NCI-H146 (cell line): ENCODE results near the gene PARN.
"Not testable (repeated sequence)": the region's sequence is repeated elsewhere in the genome, so short reads cannot be mapped to it uniquely, and the experiment has no call there.

Experiments
- DNase-seq: peaks from one replicate; lab custom pipeline; 2025; lab: John Stamatoyannopoulos, UW

The PARN gene

GRCh38 chr16:14632693-14633569, 2.9 kb upstream of the PARN start, which contains the start of gene BFAR:
BFAR (plus strand) TSS chr16:14632951; CDS start chr16:14644347, 11,396 bp downstream.
- DNase-seq: peak; percentile 99

GRCh38 chr16:14630620-14631330, 715 bp upstream of the PARN start:
- not testable (repeated sequence) for DNase-seq

DNA sequence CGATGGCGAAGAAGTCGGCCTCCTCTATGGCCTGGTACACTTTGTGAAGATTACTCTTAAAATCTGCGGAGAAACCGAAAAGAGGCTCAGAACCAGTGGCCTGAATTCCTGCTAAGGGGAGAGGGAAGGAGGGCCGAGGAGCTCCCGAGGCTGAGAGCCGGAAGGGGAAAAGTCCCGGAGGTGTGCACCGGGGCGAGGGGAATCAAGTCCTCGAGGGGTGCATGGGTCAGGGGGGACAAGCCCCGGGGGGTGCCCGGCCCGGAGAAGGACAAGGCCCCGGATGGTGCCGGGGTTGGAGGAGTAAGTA, 495 bp downstream of the PARN start:
- no peak for DNase-seq

GRCh38 chr16:14628806-14629611, 1.1 kb downstream of the PARN start:
- peak; percentile 44 for DNase-seq

DNA sequence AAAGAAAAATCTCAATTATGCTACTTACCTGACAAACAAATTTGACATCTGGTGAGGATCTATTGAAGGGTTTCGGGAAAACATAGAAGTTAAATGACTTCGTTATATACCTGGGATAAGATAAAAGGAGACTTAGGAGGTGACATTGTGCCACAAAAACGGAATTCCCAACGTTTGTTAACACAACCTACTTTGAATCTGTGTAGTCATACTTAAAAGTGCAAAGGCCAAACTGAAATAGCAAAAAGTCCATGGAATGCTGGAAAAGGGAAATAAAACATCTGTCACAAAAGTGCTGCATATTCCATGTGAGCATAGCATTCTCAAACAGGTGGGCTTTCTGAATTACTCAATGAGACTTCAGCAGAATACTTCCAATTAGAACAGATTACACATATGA, 3.0 kb downstream of the PARN start:
- no peak for DNase-seq

GRCh38 chr16:14618566-14618965, 11.5 kb downstream of the PARN start:
- no peak for DNase-seq

DNA sequence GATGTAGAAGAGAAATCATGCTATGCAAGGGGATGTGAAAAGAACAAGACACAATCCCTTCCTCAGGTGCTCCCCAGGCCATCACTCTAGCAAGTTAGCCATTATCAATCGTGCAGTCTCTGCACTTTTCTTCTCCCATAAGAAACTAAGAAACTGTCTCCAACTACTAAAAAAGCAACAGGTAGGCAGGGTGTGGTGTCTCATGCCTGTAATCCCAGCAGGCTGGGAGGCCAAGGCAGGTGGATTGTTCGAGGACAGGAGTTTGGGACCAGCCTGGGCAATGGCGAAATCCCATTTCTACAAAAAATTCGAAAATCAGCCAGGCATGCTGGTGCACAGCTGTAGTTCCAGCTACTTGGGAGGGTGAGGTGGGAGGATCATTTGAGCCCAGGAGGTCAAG, 13.8 kb downstream of the PARN start:
- no peak for DNase-seq

GRCh38 chr16:14613991-14614390, 16.1 kb downstream of the PARN start:
- DNase-seq: no peak

- DNase-seq: no peak
Observed at GRCh38 chr16:14611660-14612059, 18.4 kb downstream of the PARN start.

DNA sequence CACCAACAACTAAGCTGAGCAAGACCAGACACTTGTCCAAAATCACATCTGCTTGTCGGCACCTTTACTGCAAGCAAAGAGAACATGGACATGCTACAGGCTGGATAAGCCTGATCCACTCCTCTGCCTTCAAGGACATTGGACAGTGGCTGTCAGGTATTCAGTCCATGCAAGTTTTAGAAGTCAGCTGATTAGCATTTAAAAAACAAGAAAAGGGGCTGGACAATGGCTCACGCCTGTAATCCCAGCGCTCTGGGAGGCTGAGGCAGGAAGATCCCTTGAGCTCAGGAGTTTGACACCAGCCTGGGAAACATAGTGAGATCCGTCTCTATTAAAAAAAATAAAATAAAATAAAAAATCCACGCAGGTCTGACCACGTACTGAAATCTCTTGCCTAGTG, 20.3 kb downstream of the PARN start:
- no peak for DNase-seq

DNA sequence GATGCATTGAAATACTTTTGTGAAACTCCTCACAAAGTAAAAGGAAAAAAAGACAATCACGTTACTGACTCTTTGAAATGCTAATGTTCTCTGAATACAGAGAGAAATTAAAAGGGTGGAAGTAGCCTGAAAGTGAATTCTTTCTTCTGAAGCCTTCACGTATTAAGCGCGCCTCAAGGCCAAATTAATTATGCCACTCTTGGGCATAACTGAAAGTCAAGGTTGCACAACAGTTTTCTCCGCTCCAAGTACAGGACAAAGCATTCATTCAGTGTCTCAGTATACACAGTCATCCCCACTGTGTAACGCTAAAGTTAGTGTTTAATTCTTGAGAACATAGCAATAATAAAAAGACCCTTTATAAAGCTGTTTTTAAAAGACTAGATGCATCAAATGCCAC, 21.5 kb downstream of the PARN start:
- no peak for DNase-seq

DNA sequence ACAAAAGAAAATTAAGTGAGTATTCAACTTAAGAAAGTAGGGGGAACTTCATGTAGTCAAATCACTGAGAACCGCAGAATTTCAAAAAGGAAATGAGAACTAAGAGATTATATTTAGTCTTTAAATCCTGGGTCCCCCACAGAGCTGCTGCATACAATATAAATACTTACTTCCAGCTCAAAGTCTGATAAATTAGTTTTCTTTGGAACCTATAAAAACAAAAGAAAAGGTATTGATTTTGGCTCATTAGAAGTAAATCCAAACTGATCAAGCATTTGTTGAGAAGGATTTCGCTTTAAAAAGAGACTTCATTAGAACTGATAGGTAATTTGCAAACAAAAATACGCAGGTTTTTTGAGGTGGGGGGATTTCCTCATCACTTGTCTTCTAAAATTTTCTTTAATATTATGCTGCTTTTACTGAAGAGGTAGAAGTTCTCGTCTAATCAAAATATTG, 21.9 kb downstream of the PARN start:
- DNase-seq: no peak

- no peak for DNase-seq
Observed at GRCh38 chr16:14606102-14606501, 24.0 kb downstream of the PARN start.

GRCh38 chr16:14602443-14602963, 27.6 kb downstream of the PARN start:
- no peak for DNase-seq

DNA sequence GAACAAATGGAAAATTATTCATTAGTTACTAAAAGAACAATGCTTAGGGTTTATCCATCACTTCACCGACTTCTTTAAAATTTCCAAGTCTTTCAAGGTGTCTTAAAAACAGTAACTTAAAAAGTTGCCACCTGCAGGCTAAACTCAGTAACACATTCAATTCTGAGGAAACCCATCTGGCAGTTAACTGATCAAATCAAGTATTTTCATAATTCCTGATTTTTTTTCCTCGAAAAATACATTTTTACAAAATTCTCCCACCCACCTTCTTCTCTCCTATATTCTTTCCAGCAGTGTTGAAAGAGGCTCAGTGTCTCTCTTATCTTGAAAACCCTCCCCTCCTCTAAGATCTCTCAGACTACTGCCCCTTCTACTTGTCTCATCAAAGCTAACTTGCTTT, 29.9 kb downstream of the PARN start:
- peak; percentile 30 for DNase-seq

DNA sequence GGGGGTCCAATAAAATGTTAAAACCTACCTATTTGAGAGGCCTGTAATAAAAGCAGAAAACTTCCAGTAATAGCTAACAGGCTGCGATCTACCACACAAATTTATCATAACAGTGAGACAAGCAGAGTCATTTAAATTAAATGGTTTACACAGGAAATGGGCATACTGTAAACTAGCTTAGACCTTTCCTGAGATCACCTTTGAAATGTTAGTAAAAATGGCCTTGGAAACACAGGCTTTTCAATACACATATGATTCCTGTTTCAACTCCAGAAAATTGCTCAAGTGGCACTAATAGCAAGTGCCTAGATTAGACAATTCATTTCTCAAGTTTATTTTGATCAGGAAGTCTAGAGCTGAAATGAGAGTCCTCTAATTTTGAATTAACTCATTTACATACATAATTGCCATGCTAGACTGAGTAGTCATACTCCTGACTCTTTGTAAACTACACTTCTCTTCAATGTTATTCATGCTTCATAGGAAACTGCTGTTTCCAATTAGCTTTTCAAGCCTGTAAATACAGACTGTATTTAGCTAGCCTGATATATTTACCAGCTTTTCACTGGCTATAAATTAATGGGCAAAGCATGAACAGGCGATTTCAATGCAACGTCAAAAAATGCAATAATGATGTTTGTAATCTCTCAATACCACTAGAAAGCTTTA, 43.3 kb downstream of the PARN start:
- DNase-seq: no peak

DNA sequence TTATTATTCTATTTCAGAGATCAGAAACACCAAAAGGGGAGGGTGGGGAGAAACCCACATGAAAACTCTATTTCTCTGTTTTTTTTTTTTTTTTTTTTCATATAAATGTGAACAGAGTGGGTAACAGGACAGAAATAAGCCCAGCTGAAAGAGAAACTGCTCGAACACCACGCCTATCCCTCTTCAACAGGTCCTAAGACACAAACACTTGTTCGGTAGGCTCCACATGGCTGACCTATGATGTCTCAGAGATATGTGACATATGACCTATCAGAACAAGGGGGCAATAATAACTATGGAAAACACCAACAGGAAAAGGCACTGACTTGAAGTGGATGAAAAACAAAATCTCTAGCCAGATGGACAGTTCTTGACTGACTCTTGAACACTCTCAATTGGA, 44.8 kb downstream of the PARN start:
- no peak for DNase-seq

DNA sequence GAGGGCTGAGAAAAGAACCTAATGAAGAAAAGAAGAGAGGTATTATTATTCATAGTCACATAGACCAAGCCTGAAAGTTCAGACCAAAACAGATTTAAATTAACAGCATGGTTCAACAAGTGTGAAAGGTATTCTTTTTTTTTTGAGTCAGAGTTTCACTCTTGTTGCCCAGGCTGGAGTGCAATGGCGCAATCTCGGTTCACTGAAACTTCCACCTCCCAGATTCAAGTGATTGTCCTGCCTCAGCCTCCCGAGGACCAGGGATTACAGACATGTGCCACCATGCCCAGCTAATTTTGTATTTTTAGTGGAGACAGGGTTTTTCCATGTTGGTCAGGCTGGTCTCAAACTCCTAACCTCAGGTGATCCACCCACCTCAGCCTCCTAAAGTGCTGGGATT, 49.1 kb downstream of the PARN start:
- not testable (repeated sequence) for DNase-seq

DNA sequence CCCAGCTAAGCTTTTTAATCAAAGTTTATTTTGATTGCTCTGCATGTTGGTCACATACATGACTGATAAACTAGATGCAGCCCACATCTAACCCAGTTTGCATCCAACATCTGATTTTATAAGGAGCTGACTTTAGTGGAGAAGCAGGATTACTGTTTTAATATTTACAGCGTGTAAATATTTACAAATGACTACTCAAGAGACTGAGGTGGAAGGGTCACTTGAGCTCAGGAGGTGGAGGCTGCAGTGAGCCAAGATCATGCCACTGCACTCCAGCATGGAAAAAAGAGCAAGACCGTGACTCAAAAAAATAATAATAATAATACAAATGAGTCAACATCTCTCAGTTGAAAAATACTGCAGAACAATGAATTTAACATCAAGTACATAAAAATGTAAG, 50.8 kb downstream of the PARN start:
- DNase-seq: no peak

DNA sequence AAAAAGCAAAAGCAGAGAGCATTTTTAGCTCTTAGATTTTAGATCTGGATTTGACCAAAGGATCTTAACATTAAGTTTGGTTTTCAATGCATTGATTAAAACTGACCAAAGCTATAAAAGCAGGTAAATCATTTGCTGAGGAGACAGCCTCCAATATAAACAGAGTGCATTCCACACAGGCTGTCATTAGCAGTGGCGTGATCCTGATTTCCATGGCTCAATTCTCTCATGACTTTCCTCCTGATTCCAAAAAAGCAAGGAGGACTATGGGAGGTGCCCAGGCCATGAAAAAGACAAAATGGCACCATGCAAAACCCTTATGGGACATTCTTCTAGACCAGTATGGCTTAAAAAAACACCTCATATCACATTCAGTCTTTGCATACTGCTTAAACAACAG, 53.5 kb downstream of the PARN start:
- no peak for DNase-seq

DNA sequence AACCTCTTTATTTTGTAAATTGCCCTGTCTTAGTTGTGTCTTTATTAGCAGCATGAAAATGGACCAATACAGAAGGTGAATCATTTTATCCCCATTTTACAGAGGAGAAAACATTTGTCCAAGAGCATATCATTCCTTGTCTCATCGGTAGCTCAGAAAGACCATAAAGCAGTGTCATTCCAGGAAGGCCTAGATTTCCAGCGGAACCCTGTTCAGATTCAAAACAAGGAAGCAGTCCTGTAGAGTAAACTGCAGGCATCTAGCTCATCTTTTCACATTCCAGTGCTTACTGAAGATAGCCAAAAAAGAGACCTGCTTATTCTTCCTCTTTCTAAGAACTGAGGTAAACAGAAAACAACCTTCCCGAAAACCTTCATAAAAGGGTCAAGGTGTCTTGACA, 54.0 kb downstream of the PARN start:
- no peak for DNase-seq
